HCT116 (cell line): ENCODE results near the gene DERL3. TPM values are rescaled to one million over a fixed set of nuclear protein-coding genes. Genes with fewer than 3 reads are reported as not detected.
"Not testable (repeated sequence)": the region's sequence is repeated elsewhere in the genome, so short reads cannot be mapped to it uniquely, and the experiment has no call there.

Source experiments
- ATAC-seq: fragments of 200-7000 bp; cut with Tn5 transposase; 2 replicates; pipeline ENCODE4 v1.9.1; 2020; ENCODE audit warnings: mild to moderate bottlenecking, moderate library complexity
- BruUV-seq: library from RNA; stranded (reverse); fragments of 400-500 nt; replicated peaks from 2 replicates; lab custom pipeline; 2021; lab: Mats Ljungman, UMichigan
- CTCF ChIA-PET: fragments of 300-600 bp; sonication (Branson Sonifier 250); formaldehyde crosslinking; loops from one replicate; lab custom pipeline; 2021; ENCODE audit warnings: antibody characterized with exemption; lab: Charles Lee
- POLR2A ChIA-PET: fragments of 300-600, 350-600 bp; sonication (Branson Sonifier 250); formaldehyde crosslinking; loops from one replicate; lab custom pipeline; 2021; ENCODE audit warnings: antibody characterized with exemption; lab: Charles Lee
- RAD21 ChIA-PET, 2 experiments: fragments of 300-600 bp; sonication (Branson Sonifier 250); formaldehyde crosslinking; loops; one replicate each; lab custom pipeline; 2023; ENCODE audit warnings: low total read pairs in 2 of 2; ENCODE audit not compliant: uncharacterized antibody in 2 of 2, unreplicated experiment in 2 of 2, low non-redundant PET in 1 of 2; lab: Charles Lee
- DNase-seq: peaks from one replicate; pipeline ENCODE4 v3.0.0-alpha.2; 2010; ENCODE audit warnings: low read depth, low spot score
- H2AFZ ChIP-seq: fragments of 200-600 bp; shearing (Covaris generic), sonication (generic); 2 replicates; pipeline ENCODE4 v1.6.1; 2017; ENCODE audit warnings: low read depth, mixed run types, mixed read lengths, antibody characterized with exemption, low read length; ENCODE audit not compliant: poor library complexity, severe bottlenecking
- H3K27ac ChIP-seq: 2 replicates; pipeline ENCODE4 v1.5.1; 2012; ENCODE audit warnings: low read depth, low read length
- H3K27me3 ChIP-seq: fragments of 200-600 bp; sonication (generic); 2 replicates; pipeline ENCODE4 v1.6.1; 2016; ENCODE audit warnings: mixed run types, low read length, mixed read lengths; ENCODE audit not compliant: insufficient read depth
- H3K36me3 ChIP-seq, 2 experiments: fragments of 200-500 bp in 1 of 2; fragments of 200-600 bp in 1 of 2; sonication (Bioruptor generic) in 1 of 2; sonication (generic) in 1 of 2; 2 replicates each; pipeline versions ENCODE4 v1.5.1 to v1.6.1; 2014 to 2016; ENCODE audit warnings: low read length in 2 of 2, inconsistent platforms in 1 of 2, mixed read lengths in 1 of 2, mixed run types in 1 of 2; ENCODE audit not compliant: insufficient read depth in 2 of 2, control insufficient read depth in 1 of 2
- H3K4me1 ChIP-seq, 2 experiments: fragments of 200-600 bp in 1 of 2; sonication (generic) in 1 of 2; 2 replicates each; pipeline versions ENCODE4 v1.5.1 to v1.6.1; 2012 to 2017; ENCODE audit warnings: low read length in 2 of 2, inconsistent platforms in 1 of 2, mild to moderate bottlenecking in 1 of 2, mixed read lengths in 1 of 2, mixed run types in 1 of 2, moderate library complexity in 1 of 2; ENCODE audit not compliant: insufficient read depth in 2 of 2, control insufficient read depth in 1 of 2
- H3K4me2 ChIP-seq: fragments of 200-600 bp; sonication (generic); 2 replicates; pipeline ENCODE4 v1.6.1; 2017; ENCODE audit warnings: mixed run types, low read length, mixed read lengths
- H3K4me3 ChIP-seq, 2 experiments: fragments of 200-600 bp in 1 of 2; sonication (generic) in 1 of 2; replicated peaks in 1 of 2; 2 replicates each; pipeline ENCODE4 v1.5.1; 2011 to 2016; ENCODE audit warnings: low read length in 2 of 2, control low read depth in 1 of 2, low read depth in 1 of 2, mild to moderate bottlenecking in 1 of 2, mixed read lengths in 1 of 2, mixed run types in 1 of 2
- H3K79me2 ChIP-seq: fragments of 200-600 bp; sonication (generic); 2 replicates; pipeline ENCODE4 v1.6.1; 2017; ENCODE audit warnings: mild to moderate bottlenecking, mixed run types, low read length, moderate library complexity, mixed read lengths; ENCODE audit not compliant: insufficient read depth
- H3K9ac ChIP-seq: fragments of 200-600 bp; sonication (generic); 2 replicates; pipeline ENCODE4 v1.6.1; 2016; ENCODE audit warnings: low read length, mixed read lengths
- H3K9me2 ChIP-seq: fragments of 200-600 bp; sonication (generic), shearing (Covaris generic); 2 replicates; pipeline ENCODE4 v1.6.1; 2017; ENCODE audit warnings: mixed run types, mild to moderate bottlenecking, moderate library complexity; ENCODE audit not compliant: insufficient read depth
- H3K9me3 ChIP-seq, 2 experiments: fragments of 200-500 bp in 1 of 2; fragments of 200-600 bp in 1 of 2; sonication (Bioruptor generic) in 1 of 2; sonication (generic) in 1 of 2; 2 replicates each; pipeline ENCODE4 v1.6.1; 2014 to 2017; ENCODE audit warnings: low read length in 2 of 2, mixed read lengths in 2 of 2, inconsistent platforms in 1 of 2, low read depth in 1 of 2, mild to moderate bottlenecking in 1 of 2, mixed run types in 1 of 2, moderate library complexity in 1 of 2; ENCODE audit not compliant: control insufficient read depth in 1 of 2, insufficient read depth in 1 of 2
- H4K20me1 ChIP-seq: fragments of 200-600 bp; sonication (generic), shearing (Covaris generic); 2 replicates; pipeline ENCODE4 v1.6.1; 2017; ENCODE audit warnings: mixed run types, mild to moderate bottlenecking, moderate library complexity; ENCODE audit not compliant: insufficient read depth
- EGR1 ChIP-seq: IDR thresholded peaks from 2 replicates; pipeline ENCODE4 v1.6.1; 2012; ENCODE audit warnings: low read depth
- EZH2 ChIP-seq: fragments of 200-600 bp; sonication (generic); IDR thresholded peaks from 2 replicates; pipeline ENCODE4 v1.6.1; 2017; ENCODE audit warnings: antibody characterized with exemption, mixed run types
- JUND ChIP-seq: IDR thresholded peaks from 2 replicates; pipeline ENCODE4 v1.6.1; 2012
- SIN3A ChIP-seq: IDR thresholded peaks from 2 replicates; pipeline ENCODE4 v1.6.1; 2012; ENCODE audit warnings: low read depth
- SP1 ChIP-seq: IDR thresholded peaks from 2 replicates; pipeline ENCODE4 v1.6.1; 2012; ENCODE audit warnings: low read depth
- SRF ChIP-seq: IDR thresholded peaks from 2 replicates; pipeline ENCODE4 v1.6.1; 2012; ENCODE audit warnings: low read depth
- ZFX ChIP-seq: fragments of 450-650 bp; IDR thresholded peaks from 2 replicates; pipeline ENCODE4 v1.6.1; 2017
- intact Hi-C: fragments of 100-400 bp; cut with micrococcal nuclease; formaldehyde crosslinking; loops from 2 replicates; pipeline ENCODE4 v1.10.0; 2022
- total RNA-seq: library from RNA; stranded (reverse); gene quantifications from one replicate; pipeline ENCODE4 v1.2.1, GENCODE V29; 2021; ENCODE audit not compliant: unreplicated experiment
- TF ChIP-seq, protein P1 (sequence below): IDR thresholded peaks from 2 replicates; pipeline ENCODE4 v1.6.1; 2012; ENCODE audit warnings: low read depth
- TF ChIP-seq, protein P2 (sequence below): IDR thresholded peaks from 2 replicates; pipeline ENCODE4 v1.6.1; 2012
- TF ChIP-seq, protein P3 (sequence below): IDR thresholded peaks from 2 replicates; pipeline ENCODE4 v1.6.1; 2011; ENCODE audit warnings: mild to moderate bottlenecking, low read length, moderate library complexity; ENCODE audit not compliant: insufficient replicate concordance; ENCODE audit errors: extremely low read depth

DERL3 gene
- total RNA-seq, 1 experiment from 2014 or later: not detected

DNA sequence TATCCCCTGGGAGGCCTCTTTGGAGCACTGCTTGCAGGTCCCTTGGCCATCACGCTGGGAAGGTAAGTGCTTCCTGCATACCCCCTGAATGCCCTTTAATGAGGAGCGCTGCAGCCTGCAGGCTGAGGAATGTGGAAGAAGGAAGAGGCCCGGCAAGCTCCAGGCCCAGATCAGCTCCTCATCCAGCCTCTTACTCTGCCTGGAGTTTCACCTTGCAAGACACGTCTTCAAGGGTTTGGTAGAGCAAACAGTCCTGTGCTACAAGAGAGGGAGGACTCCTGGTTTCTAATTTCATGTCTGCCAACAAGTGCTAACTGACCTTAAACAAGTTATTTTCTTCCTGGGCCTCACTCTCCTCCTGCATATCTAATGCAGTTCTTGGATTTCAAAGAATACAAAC, 29.8 kb upstream of the DERL3 start:
- ChIA-PET CTCF (no interaction called here), RAD21 (no interaction called here), POLR2A (no interaction called here)
- Histone ChIP-seq H3K36me3 (peaks cover 0 to 3% of the 10 kb centered on the region in 2 experiments; a peak in 1 of 4 replicates), H3K27me3 (no peaks in the 10 kb centered on the region), H3K9me2 (no peaks in the 10 kb centered on the region), H3K27ac (no peak overlapping the region), H3K9ac (no peak overlapping the region), H3K4me3 (no peak overlapping the region), H3K9me3 (no peaks in the 10 kb centered on the region), H4K20me1 (no peaks in the 10 kb centered on the region), H2AFZ (no peak overlapping the region), H3K4me2 (no peak overlapping the region), H3K79me2 (no peaks in the 10 kb centered on the region), H3K4me1 (no peaks in the 10 kb centered on the region)
- TF ChIP-seq JUND: no peak
- no peak for TF ChIP-seq ZFX
- TF ChIP-seq EZH2: no peak
- TF ChIP-seq, protein P1, sequence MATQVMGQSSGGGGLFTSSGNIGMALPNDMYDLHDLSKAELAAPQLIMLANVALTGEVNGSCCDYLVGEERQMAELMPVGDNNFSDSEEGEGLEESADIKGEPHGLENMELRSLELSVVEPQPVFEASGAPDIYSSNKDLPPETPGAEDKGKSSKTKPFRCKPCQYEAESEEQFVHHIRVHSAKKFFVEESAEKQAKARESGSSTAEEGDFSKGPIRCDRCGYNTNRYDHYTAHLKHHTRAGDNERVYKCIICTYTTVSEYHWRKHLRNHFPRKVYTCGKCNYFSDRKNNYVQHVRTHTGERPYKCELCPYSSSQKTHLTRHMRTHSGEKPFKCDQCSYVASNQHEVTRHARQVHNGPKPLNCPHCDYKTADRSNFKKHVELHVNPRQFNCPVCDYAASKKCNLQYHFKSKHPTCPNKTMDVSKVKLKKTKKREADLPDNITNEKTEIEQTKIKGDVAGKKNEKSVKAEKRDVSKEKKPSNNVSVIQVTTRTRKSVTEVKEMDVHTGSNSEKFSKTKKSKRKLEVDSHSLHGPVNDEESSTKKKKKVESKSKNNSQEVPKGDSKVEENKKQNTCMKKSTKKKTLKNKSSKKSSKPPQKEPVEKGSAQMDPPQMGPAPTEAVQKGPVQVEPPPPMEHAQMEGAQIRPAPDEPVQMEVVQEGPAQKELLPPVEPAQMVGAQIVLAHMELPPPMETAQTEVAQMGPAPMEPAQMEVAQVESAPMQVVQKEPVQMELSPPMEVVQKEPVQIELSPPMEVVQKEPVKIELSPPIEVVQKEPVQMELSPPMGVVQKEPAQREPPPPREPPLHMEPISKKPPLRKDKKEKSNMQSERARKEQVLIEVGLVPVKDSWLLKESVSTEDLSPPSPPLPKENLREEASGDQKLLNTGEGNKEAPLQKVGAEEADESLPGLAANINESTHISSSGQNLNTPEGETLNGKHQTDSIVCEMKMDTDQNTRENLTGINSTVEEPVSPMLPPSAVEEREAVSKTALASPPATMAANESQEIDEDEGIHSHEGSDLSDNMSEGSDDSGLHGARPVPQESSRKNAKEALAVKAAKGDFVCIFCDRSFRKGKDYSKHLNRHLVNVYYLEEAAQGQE: no peak
- TF ChIP-seq, protein P2, sequence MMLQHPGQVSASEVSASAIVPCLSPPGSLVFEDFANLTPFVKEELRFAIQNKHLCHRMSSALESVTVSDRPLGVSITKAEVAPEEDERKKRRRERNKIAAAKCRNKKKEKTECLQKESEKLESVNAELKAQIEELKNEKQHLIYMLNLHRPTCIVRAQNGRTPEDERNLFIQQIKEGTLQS: no peak
- TF ChIP-seq SRF: no peak
- TF ChIP-seq, protein P3, sequence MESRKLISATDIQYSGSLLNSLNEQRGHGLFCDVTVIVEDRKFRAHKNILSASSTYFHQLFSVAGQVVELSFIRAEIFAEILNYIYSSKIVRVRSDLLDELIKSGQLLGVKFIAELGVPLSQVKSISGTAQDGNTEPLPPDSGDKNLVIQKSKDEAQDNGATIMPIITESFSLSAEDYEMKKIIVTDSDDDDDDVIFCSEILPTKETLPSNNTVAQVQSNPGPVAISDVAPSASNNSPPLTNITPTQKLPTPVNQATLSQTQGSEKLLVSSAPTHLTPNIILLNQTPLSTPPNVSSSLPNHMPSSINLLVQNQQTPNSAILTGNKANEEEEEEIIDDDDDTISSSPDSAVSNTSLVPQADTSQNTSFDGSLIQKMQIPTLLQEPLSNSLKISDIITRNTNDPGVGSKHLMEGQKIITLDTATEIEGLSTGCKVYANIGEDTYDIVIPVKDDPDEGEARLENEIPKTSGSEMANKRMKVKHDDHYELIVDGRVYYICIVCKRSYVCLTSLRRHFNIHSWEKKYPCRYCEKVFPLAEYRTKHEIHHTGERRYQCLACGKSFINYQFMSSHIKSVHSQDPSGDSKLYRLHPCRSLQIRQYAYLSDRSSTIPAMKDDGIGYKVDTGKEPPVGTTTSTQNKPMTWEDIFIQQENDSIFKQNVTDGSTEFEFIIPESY: no peak
- TF ChIP-seq EGR1: no peak
- no peak for TF ChIP-seq SP1
- no peak for TF ChIP-seq SIN3A
- DNase-seq (no peak), ATAC-seq (no peak)
- no TSS peak for BruUV-seq
- intact Hi-C loops: no loop called here

DNA sequence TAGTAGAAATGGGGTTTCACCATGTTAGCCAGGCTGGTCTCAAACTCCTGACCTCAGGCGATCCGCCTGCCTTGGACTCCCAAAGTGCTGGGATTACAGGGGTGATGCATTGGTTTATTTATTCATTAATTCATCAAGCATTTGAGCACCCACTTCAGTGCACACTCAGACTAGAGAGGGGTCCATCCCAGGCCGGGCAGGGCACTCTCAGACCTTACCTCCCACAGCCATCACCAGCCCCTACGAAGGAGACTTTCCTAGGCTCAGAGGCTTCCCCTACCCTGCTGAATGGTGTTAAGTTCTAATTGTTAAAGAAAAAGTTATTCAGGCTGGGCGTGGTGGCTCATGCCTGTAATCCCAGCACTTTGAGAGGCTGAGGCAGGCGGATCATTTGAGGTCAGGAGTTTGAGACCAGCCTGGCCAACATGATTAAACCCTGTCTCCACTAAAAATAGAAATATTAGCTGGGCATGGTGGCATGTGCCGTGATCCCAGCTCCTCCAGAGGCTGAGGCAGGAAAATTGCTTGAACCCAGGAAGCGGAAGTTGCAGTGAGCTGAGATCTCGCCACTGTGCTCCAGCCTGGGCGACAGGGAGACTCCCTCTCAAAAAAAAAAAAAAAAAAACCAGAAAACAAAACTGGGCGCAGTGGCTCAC, 25.8 kb upstream of the DERL3 start:
- H4K20me1 ChIP-seq, BruUV-seq, H3K27me3 ChIP-seq, H3K9ac ChIP-seq, H3K27ac ChIP-seq, H3K9me2 ChIP-seq, RAD21 ChIA-PET, ATAC-seq, H3K79me2 ChIP-seq, H3K9me3 ChIP-seq, POLR2A ChIA-PET, DNase-seq, H3K36me3 ChIP-seq, H2AFZ ChIP-seq, H3K4me3 ChIP-seq, H3K4me1 ChIP-seq, H3K4me2 ChIP-seq: not testable (repeated sequence)
- intact Hi-C loops: loop anchor here (5.0 kb wide), 1 partner anchor 93 kb away; no protein-coding TSS in a partner anchor
- CTCF ChIA-PET: interaction anchor here (1.2 to 1.6 kb wide), 2 partner anchors 30 to 92 kb away, joined by 3 to 4 read pairs; partner anchors contain the start of gene MIF
